NCI-H2107 treated with DMSO at 0.1 percent for 48 hours (cell line): ENCODE results near the gene NUDT17.
A peak's percentile ranks its signal among the peaks of the same experiment; 100 is the strongest.

ENCODE experiments used
- DNase-seq: peaks from one replicate; lab custom pipeline; 2025; ENCODE audit not compliant: unreplicated experiment; lab: John Stamatoyannopoulos, UW

NUDT17 gene

DNA sequence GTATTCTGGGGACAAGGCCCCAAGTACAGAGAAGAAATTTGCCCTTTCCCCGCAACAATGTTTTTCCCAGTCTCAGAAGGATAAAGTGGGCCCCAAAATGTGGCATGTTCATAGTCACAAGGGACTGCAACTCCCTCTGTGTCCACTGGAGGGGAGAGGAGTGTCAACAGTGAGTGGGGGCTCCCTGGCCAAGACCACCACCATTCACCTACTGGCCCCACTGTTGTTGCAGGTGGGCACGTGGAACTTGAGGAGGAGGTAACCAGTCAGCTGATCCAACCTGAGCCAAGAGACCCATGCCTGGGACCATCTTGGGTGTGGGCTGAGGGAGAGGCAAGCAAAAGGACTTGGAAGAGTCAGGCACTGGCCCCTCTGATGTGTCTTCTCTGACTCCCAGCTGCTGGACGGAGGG lies 777 bp downstream of the NUDT17 start:
- no peak for DNase-seq

- DNase-seq: no peak
These were observed 2.4 kb downstream of the NUDT17 start for GRCh38 chr1:145847827-145848226.

DNA sequence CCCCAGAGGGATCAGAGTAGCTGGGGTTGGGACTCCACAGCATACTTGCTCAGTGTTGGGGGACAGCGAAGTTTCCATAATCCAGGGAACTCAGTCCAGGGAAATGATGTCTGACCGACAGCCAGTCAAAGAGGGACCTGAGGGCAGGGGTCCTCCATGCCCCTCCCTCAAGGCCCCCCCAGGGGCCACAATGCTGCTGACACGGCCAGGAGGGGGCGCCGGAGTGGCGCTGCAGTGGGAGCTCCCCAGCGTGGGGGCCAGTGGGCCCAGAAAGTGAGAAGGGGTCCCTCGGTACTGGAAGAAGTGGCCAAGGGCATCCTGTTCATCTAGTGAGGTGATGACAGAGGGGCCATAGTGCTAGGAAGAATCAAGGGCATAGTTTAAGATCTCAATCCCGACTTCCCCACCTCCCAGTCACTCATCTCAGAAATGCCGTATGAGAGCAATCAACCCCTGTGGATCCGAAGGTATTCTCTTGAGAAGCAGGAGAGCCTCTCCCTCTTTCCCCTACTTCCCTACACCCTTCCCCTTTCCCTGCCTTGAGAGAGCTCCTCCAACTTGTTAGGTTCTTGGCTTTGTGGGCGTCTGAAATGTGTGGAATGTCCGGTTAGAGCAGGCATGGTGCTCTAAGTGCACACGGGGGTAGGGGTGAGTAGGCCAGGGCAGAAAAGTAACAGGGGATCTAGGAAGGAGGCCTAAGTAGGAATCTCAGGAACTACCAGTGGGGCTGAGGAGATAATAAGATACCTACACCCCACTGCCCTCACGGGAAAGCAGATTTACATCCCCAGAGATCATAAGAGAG lies 4.1 kb downstream of the NUDT17 start:
- no peak for DNase-seq

- no peak for DNase-seq
These were observed 10.1 kb downstream of the NUDT17 start for GRCh38 chr1:145855426-145855948.

DNA sequence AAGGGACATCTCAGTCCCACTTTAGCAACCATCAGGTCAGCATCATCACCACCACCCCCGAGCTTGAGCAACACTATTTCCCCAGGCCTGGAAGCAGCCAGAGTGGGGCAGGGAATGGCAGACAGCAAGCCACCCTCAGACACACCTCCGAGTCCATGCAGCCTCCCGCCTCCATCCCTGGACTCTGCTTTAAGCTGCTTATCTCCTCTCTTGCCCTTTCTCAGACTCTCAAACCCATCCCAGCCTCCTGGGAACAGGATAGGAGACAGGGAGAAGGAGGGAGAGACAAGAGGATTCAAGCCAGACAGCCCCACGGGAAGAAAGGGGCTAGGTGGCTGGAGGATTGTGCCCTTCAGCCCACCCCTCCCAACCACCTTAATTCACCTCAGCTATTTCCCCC lies 11.7 kb downstream of the NUDT17 start:
- DNase-seq: no peak

DNA sequence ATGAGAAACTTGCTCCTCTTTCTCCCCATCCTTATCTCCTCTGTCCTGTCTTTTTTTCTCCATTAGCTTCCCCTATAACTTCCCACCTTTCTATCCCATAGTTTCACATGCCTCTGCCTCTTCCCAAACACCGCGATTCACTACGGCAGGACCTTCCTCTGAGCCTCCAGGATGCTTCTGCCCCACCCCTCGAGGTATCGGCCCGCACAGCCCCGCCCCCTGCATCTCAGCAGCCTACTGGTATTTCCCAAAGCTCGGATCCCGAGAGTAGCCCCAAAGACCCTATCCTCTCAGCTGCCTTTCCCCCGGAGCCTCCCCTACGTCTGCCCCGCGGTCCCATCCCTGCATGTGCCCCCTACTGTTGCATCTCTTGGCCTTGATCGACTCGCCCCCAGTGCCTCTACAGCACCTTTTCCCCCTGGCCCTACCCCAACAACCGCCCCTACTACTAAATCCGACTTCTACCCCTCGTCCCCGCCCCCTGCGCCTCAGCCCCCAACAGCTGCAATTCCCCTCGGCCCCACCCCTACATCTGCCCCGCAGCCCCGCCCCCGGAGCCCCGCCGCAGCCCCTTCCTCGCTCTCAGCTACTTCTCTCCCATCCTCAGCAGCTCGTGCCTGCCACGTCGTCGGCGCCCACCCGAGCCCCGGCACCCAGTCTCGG lies 12.9 kb downstream of the NUDT17 start:
- no peak for DNase-seq

- peak; percentile 86 for DNase-seq
These were observed 13.6 kb downstream of the NUDT17 start, which contains the start of gene PIAS3 for GRCh38 chr1:145858901-145859490. TSS of gene PIAS3 (minus strand) at chr1:145859081. CDS start at chr1:145858990, 91 bp downstream.

DNA sequence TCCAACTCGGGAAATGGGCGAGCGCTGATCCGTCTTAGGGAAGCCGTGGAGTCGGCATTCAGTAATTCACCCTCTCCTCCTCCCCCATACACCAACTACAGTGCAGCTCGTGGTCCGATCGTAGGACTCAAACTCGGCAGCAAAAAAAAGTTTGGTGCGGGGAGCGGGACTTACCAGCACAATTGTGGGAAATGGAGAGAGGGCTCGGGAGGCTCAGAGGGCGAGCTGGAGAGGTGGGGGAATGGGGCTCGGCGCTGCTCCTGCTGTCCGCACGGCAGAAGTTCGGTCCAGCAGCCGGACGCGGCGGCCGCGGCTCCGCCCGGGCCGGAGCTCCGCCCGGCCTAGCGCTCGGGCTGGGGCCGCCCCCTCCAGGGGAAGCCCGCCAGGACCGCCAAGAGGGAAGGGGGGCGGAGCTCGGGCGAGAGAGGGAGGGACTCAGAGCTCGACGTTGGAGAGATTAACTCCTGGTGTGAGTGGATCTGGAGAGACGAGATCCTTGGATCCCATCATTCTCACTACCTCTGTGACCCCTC lies 14.1 kb downstream of the NUDT17 start:
- DNase-seq: peak; percentile 75

DNA sequence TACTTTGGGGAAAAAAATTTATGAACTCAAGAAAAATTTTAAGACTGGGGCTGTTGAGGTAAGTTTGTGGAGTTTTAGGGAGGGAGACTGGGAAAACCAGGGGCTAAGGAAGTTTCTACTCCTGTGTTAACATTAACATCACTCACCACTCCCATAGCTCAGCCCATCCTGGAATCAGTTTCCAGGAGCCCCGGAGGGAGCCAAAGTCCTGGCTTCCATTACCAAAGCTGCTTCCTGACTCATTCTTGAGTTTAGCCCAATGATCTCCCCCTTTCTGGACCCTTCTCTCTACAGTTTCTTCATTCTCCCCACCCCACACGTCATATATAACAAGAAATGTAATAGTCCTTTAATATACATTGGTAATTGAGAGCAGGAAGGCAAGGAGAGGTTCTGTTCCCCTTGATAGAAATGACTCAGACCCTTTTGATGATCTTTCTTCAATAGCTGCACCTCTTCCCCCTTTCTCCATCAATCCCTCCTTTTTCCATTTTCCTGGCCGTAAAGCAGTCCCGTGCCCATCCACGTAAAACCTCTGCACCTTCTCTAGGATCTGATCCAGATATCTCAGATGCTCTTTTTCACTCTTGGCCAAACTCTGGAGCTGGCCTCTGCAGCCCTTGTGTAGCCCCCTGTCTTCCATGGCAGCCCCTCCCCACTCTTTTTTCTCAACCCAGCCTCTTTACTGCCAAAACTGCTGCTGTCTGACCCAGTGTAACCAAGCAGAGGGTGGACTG lies 18.0 kb downstream of the NUDT17 start:
- no peak for DNase-seq

DNA sequence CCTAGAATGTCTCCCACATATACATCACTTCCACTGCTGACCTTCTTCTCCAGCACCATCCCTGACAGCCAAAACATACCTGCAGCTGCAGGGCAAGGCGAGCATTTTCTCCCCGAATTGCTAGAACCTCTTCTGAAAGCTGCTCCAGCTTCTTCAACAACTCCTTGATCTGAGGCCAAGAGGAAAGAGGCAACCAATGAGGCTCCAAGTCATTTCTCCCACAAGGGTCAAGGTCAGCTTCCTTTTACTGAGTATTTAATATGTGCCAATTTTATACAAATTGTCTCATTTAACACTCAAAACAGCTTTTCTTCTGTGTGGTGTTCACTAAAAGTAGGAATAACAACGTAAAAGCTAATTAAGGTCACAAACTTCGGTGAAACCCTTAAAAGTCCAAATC lies 22.8 kb downstream of the NUDT17 start:
- DNase-seq: no peak

GRCh38 chr1:145871994-145872924 lies 26.8 kb downstream of the NUDT17 start:
- no peak for DNase-seq

DNA sequence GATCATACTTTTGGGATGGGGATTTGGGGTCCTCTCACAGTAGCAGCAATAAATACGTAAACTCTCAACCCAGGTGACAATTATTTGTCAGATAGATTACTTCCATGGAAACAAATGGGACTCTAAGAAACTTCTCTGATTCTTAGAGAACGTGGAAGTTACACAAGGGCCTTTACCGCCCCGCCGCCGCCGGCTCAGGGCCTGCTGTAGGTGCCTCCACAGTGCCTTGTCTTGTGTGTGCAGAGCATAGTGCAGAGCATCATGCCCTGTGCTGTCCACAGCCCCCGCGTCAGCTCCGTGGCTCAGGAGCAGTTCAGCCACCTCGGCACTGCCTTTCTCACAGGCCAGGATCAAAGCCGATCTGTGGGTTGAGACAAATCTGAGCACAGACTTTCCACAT lies 29.2 kb downstream of the NUDT17 start:
- no peak for DNase-seq

GRCh38 chr1:145877923-145878486 lies 32.6 kb downstream of the NUDT17 start:
- DNase-seq: no peak

DNA sequence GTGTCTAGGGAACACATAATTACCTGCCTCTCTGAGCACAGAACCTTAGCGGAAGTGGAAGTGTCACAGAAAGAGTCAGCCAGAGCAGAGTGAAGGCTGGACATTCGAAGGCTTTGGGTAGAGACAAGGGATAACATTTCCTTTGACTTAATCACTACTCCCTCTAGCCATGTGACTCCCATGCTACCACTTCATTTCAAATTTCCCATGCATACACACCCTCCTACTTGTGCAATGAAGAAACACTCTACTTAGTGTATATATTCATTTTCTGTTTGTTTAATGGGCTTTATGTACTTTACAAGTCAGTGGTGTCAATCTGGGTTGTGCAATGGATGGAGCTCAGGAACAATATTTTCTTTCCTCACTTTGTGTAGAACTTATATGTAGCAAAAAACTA lies 33.3 kb downstream of the NUDT17 start:
- DNase-seq: peak; percentile 32

DNA sequence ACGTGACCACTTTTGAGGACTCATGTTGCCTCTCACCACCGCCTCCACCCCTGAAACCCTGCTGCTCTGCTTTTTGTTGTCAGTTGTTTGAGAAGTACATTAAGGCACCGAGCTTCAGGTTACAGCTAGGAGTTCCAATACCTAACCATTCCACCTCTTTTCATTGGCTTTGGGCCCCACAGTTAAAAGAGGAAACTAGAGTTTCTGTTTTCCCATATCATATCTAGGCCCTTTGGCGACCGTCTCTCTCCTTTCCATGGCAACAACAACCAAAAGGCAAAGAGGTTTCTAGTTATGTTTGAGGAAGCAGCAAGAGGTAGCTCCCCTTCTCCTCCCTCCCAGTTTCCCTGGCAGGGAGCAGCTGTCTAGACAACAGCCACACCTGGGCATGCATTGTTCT lies 34.3 kb downstream of the NUDT17 start:
- peak; percentile 99 for DNase-seq

DNA sequence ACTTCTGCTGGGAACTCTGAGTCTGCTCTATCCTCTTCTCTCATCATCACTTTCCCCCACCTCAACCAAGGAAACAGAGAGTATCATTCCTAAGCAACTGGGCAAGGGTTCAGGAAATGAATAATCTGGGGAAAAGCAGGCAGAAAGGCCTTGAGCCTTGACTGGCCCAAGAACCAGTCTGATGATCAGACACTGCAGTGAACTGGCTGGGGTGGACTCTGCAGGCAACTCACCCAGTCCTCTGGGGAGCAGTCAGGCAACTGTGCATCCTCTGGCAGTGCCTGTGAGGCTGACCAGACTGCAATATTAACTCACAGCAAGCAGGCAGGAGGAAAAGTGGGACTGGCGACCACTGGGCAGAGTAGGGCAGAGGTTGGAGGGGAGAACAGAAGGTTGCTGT lies 39.2 kb downstream of the NUDT17 start:
- no peak for DNase-seq

GRCh38 chr1:145885738-145886287 lies 40.4 kb downstream of the NUDT17 start, which contains the start of gene ANKRD35:
TSS of gene ANKRD35 (minus strand) at chr1:145885866. CDS start at chr1:145885758, 108 bp downstream.
- peak; percentile 73 for DNase-seq

DNA sequence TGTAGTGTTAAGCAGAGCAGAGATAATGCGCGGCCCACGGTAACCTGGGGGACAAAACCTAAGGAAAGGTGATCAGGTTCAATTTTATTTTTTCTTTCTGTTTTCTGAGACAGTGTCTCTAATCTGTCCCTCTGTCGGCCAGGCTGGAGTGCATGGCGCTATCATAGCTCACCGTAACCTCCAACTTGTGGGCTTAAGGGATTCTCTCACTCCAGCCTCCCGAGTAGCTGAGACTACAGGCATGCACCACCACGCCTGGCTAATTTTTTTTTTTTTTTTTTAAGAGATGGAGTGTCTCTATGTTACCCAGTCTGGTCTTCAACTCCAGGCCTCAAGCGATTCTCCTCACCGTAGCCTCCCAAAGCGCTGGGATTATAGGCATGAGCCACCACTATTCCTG lies 41.0 kb downstream of the NUDT17 start:
- no peak for DNase-seq

- no peak for DNase-seq
These were observed 41.4 kb downstream of the NUDT17 start for GRCh38 chr1:145886816-145887215.
